AG04450 (cell line): ENCODE results near the gene KRTAP10-6. TPM values are rescaled to one million over a fixed set of nuclear protein-coding genes. Genes with fewer than 3 reads are reported as not detected.

Source experiments
- CTCF ChIA-PET: fragments of 300-600, 350-600 bp; formaldehyde crosslinking; extraction: SDS; loops from one replicate; lab custom pipeline; 2022; ENCODE audit warnings: antibody characterized with exemption, inconsistent platforms; lab: Charles Lee
- POLR2A ChIA-PET: fragments of 350-600 bp; formaldehyde crosslinking; extraction: SDS; loops from one replicate; lab custom pipeline; 2021; ENCODE audit warnings: antibody characterized with exemption, inconsistent platforms; lab: Yijun Ruan, JAX
- DNase-seq: peaks from one replicate; pipeline ENCODE4 v3.0.0-alpha.2; 2011; ENCODE audit warnings: low read depth, low spot score
- H3K27ac ChIP-seq: one replicate; pipeline ENCODE4 v1.5.1; 2012; ENCODE audit warnings: low read depth, low read length, control low read depth
- H3K27me3 ChIP-seq: one replicate; pipeline ENCODE4 v1.6.0; 2012; ENCODE audit warnings: low read length; ENCODE audit not compliant: control insufficient read depth, insufficient read depth
- H3K4me3 ChIP-seq: 2 replicates; pipeline ENCODE4 v1.5.1; 2011; ENCODE audit warnings: mild to moderate bottlenecking, low read depth, low read length, control low read depth
- H3K9me3 ChIP-seq: 2 replicates; pipeline ENCODE4 v1.5.1; 2012; ENCODE audit warnings: low read length; ENCODE audit not compliant: control insufficient read depth, insufficient read depth
- CTCF ChIP-seq: IDR thresholded peaks from 2 replicates; pipeline ENCODE4 v1.5.1; 2011; ENCODE audit warnings: low read depth, low read length, control low read depth, inconsistent platforms
- polyA plus RNA-seq: library from polyadenylated mRNA; depleted of rRNA; stranded (reverse); fragments of >200 nt; gene quantifications from 2 replicates; pipeline ENCODE4 v1.2.3, GENCODE V29; 2011

The KRTAP10-6 gene
- polyA plus RNA-seq, 1 experiment = not detected

- ChIA-PET POLR2A (no interaction called here), CTCF (interaction anchor here (0.6 kb wide), 1 partner anchor 11 kb away, joined by 3 read pairs; no protein-coding TSS in a partner anchor)
- no peak for DNase-seq
- TF ChIP-seq CTCF = no peak
- Histone ChIP-seq H3K27ac (no peak overlapping the region), H3K27me3 (no peaks in the 10 kb centered on the region), H3K4me3 (no peak overlapping the region), H3K9me3 (peaks cover 18% of the 10 kb centered on the region)
Measured at GRCh38 chr21:44571296-44571695, 21.0 kb downstream of the KRTAP10-6 start.

- TF ChIP-seq CTCF = no peak
- no peak for DNase-seq
- Histone ChIP-seq H3K9me3 (peaks cover 18% of the 10 kb centered on the region), H3K4me3 (no peak overlapping the region), H3K27me3 (no peaks in the 10 kb centered on the region), H3K27ac (no peak overlapping the region)
- ChIA-PET CTCF (no interaction called here), POLR2A (no interaction called here)
Measured at GRCh38 chr21:44569861-44570517, 22.3 kb downstream of the KRTAP10-6 start.

- DNase-seq = no peak
- Histone ChIP-seq H3K4me3 (no peak overlapping the region), H3K27ac (no peak overlapping the region), H3K9me3 (peaks cover 18% of the 10 kb centered on the region), H3K27me3 (no peaks in the 10 kb centered on the region)
- ChIA-PET POLR2A (no interaction called here), CTCF (no interaction called here)
- TF ChIP-seq CTCF = no peak
Measured at GRCh38 chr21:44568667-44569556, 23.4 kb downstream of the KRTAP10-6 start.

- Histone ChIP-seq H3K9me3 (peaks cover 18% of the 10 kb centered on the region), H3K27me3 (no peaks in the 10 kb centered on the region), H3K27ac (no peak overlapping the region), H3K4me3 (no peak overlapping the region)
- POLR2A ChIA-PET = no interaction called here
- TF ChIP-seq CTCF = no peak
- CTCF ChIA-PET = no interaction called here
- DNase-seq = no peak
Measured at GRCh38 chr21:44568261-44568660, 24.0 kb downstream of the KRTAP10-6 start.
